ENCODE measurements around the gene ZRANB2. TPM values are rescaled to one million over a fixed set of nuclear protein-coding genes. Genes with fewer than 3 reads are reported as not detected.

The ZRANB2 gene
- total RNA-seq, 1 donor from 2014 or later, result 112 TPM

- H3K4me1 Mint-ChIP-seq (ENCODE audit: unreplicated experiment), result no peaks in the 10 kb centered on the region
- no peaks in the 10 kb centered on the region for H3K9me3 Mint-ChIP-seq
- peaks cover 35% of the 10 kb centered on the region for H3K27me3 Mint-ChIP-seq
- no peak overlapping the region for H3K4me3 Mint-ChIP-seq
- TF ChIP-seq CTCF (conservative IDR thresholded peaks at IDR 0.05), result no peak
- no peaks in the 10 kb centered on the region for H3K36me3 Mint-ChIP-seq
- no peak for DNase-seq (ENCODE audit: extremely low spot score, unreplicated experiment)
- no peak overlapping the region for H3K27ac Mint-ChIP-seq
Observed at GRCh38 chr1:71037066-71037465, 43.8 kb downstream of the ZRANB2 start.

DNA sequence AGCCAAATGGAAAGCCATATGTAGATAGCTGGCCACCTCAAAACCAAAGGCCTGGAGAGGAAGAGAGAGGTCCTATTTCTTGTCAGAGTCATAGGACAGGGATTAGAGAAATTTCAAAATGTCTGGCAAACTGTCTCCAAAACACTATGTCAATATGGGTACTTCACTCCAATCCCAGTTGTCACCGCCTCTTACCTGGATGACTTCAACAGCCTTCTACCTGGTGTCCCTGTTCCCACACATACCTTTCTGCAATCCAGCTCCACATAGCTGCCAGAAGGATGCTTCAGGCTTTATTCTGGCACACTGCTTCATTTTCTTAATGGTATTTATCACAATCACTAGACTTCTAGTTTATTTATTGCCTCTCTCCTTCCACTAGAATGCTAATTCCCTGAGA, 47.7 kb downstream of the ZRANB2 start:
- no peak for TF ChIP-seq CTCF (conservative IDR thresholded peaks at IDR 0.05)
- Mint-ChIP-seq H3K27ac (no peak overlapping the region), H3K36me3 (no peaks in the 10 kb centered on the region)

DNA sequence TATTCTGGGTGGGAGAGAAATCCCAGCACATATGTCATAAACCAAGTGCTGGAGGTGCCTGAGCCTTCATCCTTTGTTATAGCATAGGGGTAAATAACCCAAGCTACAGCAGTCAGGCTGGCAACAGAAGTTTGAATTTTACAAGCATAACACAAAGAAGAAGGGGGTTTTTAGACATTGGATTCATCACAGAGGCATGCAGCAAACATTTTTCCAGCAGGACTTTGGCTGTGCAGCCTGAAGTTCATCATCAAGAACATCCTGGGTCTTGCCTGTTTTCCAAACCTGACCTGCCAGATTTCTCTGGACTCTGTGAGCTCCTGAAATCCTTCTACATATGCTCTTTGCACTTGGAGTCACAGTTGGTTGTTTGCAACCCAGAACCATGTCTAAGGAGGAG, 49.4 kb downstream of the ZRANB2 start:
- H3K9me3 Mint-ChIP-seq, result no peaks in the 10 kb centered on the region
- H3K36me3 Mint-ChIP-seq, result no peaks in the 10 kb centered on the region
- TF ChIP-seq CTCF (conservative IDR thresholded peaks at IDR 0.05), result no peak
- no peak overlapping the region for H3K27ac Mint-ChIP-seq
- DNase-seq (ENCODE audit: extremely low spot score, unreplicated experiment), result no peak
- no peak overlapping the region for H3K4me3 Mint-ChIP-seq
- H3K4me1 Mint-ChIP-seq (ENCODE audit: unreplicated experiment), result no peaks in the 10 kb centered on the region
- H3K27me3 Mint-ChIP-seq, result peaks cover 12% of the 10 kb centered on the region

More for the DNA sequence above, 47.7 kb downstream of the ZRANB2 start:
- no peaks in the 10 kb centered on the region for H3K4me1 Mint-ChIP-seq (ENCODE audit: unreplicated experiment)
- DNase-seq (ENCODE audit: extremely low spot score, unreplicated experiment), result no peak
- peaks cover 12% of the 10 kb centered on the region for H3K27me3 Mint-ChIP-seq
- H3K9me3 Mint-ChIP-seq, result no peaks in the 10 kb centered on the region
- H3K4me3 Mint-ChIP-seq, result no peak overlapping the region

GRCh38 chr1:71030026-71030425, 50.8 kb downstream of the ZRANB2 start:
- no peak overlapping the region for H3K4me3 Mint-ChIP-seq
- no peak for DNase-seq (ENCODE audit: extremely low spot score, unreplicated experiment)
- peaks cover 7% of the 10 kb centered on the region for H3K27me3 Mint-ChIP-seq
- H3K36me3 Mint-ChIP-seq, result no peaks in the 10 kb centered on the region
- H3K9me3 Mint-ChIP-seq, result no peaks in the 10 kb centered on the region
- no peak for TF ChIP-seq CTCF (conservative IDR thresholded peaks at IDR 0.05)
- no peak overlapping the region for H3K27ac Mint-ChIP-seq
- H3K4me1 Mint-ChIP-seq (ENCODE audit: unreplicated experiment), result no peaks in the 10 kb centered on the region

DNA sequence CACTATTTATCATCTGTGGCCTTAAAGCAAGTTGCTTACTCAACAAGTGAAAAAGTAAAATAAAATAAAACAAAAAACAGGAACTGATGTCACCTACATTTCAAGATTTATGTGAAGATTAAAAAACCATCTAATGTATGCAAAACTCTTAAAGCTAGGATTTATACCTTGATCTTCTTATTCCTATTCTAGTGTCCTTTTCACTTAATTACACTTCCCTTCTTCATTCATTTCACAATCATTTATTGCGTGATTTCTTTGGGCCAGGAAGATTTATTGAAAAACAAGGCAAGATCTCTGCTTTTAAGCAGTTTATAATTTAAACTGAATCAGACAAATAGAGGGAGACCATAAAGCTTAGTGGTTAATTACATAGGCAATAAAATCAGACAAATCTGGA, 51.9 kb downstream of the ZRANB2 start:
- Mint-ChIP-seq H3K27me3 (peaks cover 7% of the 10 kb centered on the region), H3K4me1 (ENCODE audit: unreplicated experiment) (no peaks in the 10 kb centered on the region), H3K4me3 (no peak overlapping the region), H3K9me3 (no peaks in the 10 kb centered on the region), H3K36me3 (no peaks in the 10 kb centered on the region), H3K27ac (no peak overlapping the region)
- TF ChIP-seq CTCF (conservative IDR thresholded peaks at IDR 0.05), result no peak
- no peak for DNase-seq (ENCODE audit: extremely low spot score, unreplicated experiment)

GRCh38 chr1:71027991-71028390, 52.8 kb downstream of the ZRANB2 start:
- H3K27ac Mint-ChIP-seq, result no peak overlapping the region
- no peaks in the 10 kb centered on the region for H3K4me1 Mint-ChIP-seq (ENCODE audit: unreplicated experiment)
- H3K9me3 Mint-ChIP-seq, result no peaks in the 10 kb centered on the region
- H3K36me3 Mint-ChIP-seq, result no peaks in the 10 kb centered on the region
- TF ChIP-seq CTCF (conservative IDR thresholded peaks at IDR 0.05), result no peak
- H3K27me3 Mint-ChIP-seq, result peaks cover 7% of the 10 kb centered on the region
- no peak for DNase-seq (ENCODE audit: extremely low spot score, unreplicated experiment)
- no peak overlapping the region for H3K4me3 Mint-ChIP-seq
